GM12892 (cell line): ENCODE data around the gene OR10G8. TPM values are rescaled to one million over a fixed set of nuclear protein-coding genes. Genes with fewer than 3 reads are reported as not detected.
"Not testable (repeated sequence)": the region's sequence is repeated elsewhere in the genome, so short reads cannot be mapped to it uniquely, and the experiment has no call there.

Source experiments
- DNase-seq: peaks from one replicate; pipeline ENCODE4 v3.0.0; 2011; ENCODE audit not compliant: insufficient read length
- FAIRE-seq: peaks from 2 replicates; lab custom pipeline; 2011; peaks lifted over from hg19 to GRCh38; lab: Jason Lieb, UNC
- POLR2A ChIP-seq: IDR thresholded peaks from 2 replicates; pipeline ENCODE4 v1.6.1; 2011; ENCODE audit warnings: low read depth, low read length, control low read depth
- POLR2AphosphoS5 ChIP-seq: IDR thresholded peaks from 2 replicates; pipeline ENCODE4 v1.6.1; 2011; ENCODE audit warnings: low read depth, low read length, control low read depth
- TAF1 ChIP-seq: IDR thresholded peaks from 2 replicates; pipeline ENCODE4 v1.6.1; 2011; ENCODE audit warnings: low read depth, mild to moderate bottlenecking, control low read depth, low read length, borderline replicate concordance
- polyA plus RNA-seq: library from polyadenylated mRNA; unstranded; fragments of >200 nt; gene quantifications from one replicate; pipeline ENCODE4 v1.2.1, GENCODE V29; 2012; ENCODE audit warnings: missing spikeins, inconsistent platforms; ENCODE audit not compliant: missing spikeins

The OR10G8 gene
- not detected for polyA plus RNA-seq

GRCh38 chr11:124026498-124026897 is at the start of gene OR10G8:
Gene OR10G8, plus strand, starts transcription at chr11:124026798. Its CDS starts 2,825 bp downstream, at chr11:124029623.
- TF ChIP-seq POLR2A (no peak), TAF1 (no peak), POLR2AphosphoS5 (no peak)
- FAIRE-seq, result no peak
- no peak for DNase-seq

- FAIRE-seq, result no peak
- no peak for TF ChIP-seq POLR2AphosphoS5
- TF ChIP-seq TAF1, result no peak
- TF ChIP-seq POLR2A, result no peak
- DNase-seq, result no peak
Measured at GRCh38 chr11:123977731-123978347, 48.8 kb upstream of the OR10G8 start, which contains the start of gene OR10S1. Gene OR10S1, minus strand, starts transcription at chr11:123977781. Its CDS starts 117 bp downstream, at chr11:123977664.

- no peak for FAIRE-seq
- TF ChIP-seq POLR2A (no peak), TAF1 (no peak), POLR2AphosphoS5 (no peak)
- no peak for DNase-seq
Measured at GRCh38 chr11:123979311-123979710, 47.3 kb upstream of the OR10G8 start.

GRCh38 chr11:123995119-123995518 is 31.5 kb upstream of the OR10G8 start, which contains the start of gene OR10G6:
Gene OR10G6, minus strand, starts transcription at chr11:123995161. Its CDS starts 0 bp downstream, at chr11:123995161.
- FAIRE-seq, result no peak
- DNase-seq, result no peak
- TF ChIP-seq POLR2A, result no peak
- no peak for TF ChIP-seq TAF1
- no peak for TF ChIP-seq POLR2AphosphoS5

- TF ChIP-seq POLR2A (no peak), POLR2AphosphoS5 (no peak), TAF1 (no peak)
- DNase-seq (no peak), FAIRE-seq (no peak)
Measured at GRCh38 chr11:124012697-124013096, 13.9 kb upstream of the OR10G8 start, which contains the start of gene OR10G4. Gene OR10G4, plus strand, starts transcription at chr11:124012997. Its CDS starts 2,578 bp downstream, at chr11:124015575.

- DNase-seq, FAIRE-seq: not testable (repeated sequence)
Measured at GRCh38 chr11:124015837-124016236, 10.8 kb upstream of the OR10G8 start.

GRCh38 chr11:124036666-124037065 is 10.1 kb downstream of the OR10G8 start:
- TF ChIP-seq POLR2A (no peak), TAF1 (no peak), POLR2AphosphoS5 (no peak)
- no peak for FAIRE-seq

GRCh38 chr11:124039557-124039956 is 13.0 kb downstream of the OR10G8 start:
- DNase-seq, result no peak
- FAIRE-seq, result no peak
- TF ChIP-seq TAF1 (no peak), POLR2A (no peak), POLR2AphosphoS5 (no peak)

More at GRCh38 chr11:124036666-124037065, 10.1 kb downstream of the OR10G8 start:
- no peak for DNase-seq

GRCh38 chr11:124041254-124041653 is 14.7 kb downstream of the OR10G8 start, which contains the start of gene OR10G7:
Gene OR10G7, minus strand, starts transcription at chr11:124041325. Its CDS starts 2,324 bp downstream, at chr11:124039001.
- FAIRE-seq (no peak), DNase-seq (no peak)
- TF ChIP-seq POLR2A (no peak), POLR2AphosphoS5 (no peak)

GRCh38 chr11:124043420-124043819 is 16.8 kb downstream of the OR10G8 start:
- DNase-seq (no peak), FAIRE-seq (no peak)
- TF ChIP-seq TAF1 (no peak), POLR2AphosphoS5 (no peak), POLR2A (no peak)

GRCh38 chr11:124050748-124051147 is 24.1 kb downstream of the OR10G8 start:
- TF ChIP-seq TAF1, result no peak

GRCh38 chr11:124052966-124053365 is 26.4 kb downstream of the OR10G8 start:
- FAIRE-seq, result no peak
- no peak for TF ChIP-seq TAF1
- TF ChIP-seq POLR2A, result no peak
- TF ChIP-seq POLR2AphosphoS5, result no peak

More at GRCh38 chr11:124050748-124051147, 24.1 kb downstream of the OR10G8 start:
- DNase-seq (no peak), FAIRE-seq (no peak)

More at GRCh38 chr11:124052966-124053365, 26.4 kb downstream of the OR10G8 start:
- no peak for DNase-seq
